ENCODE measurements around the gene AMPD3.
"Not testable (repeated sequence)": the region's sequence is repeated elsewhere in the genome, so short reads cannot be mapped to it uniquely, and the experiment has no call there.

The AMPD3 gene

GRCh38 chr11:10454878-10455631 is at the start of gene AMPD3:
Gene AMPD3 (plus strand): TSS chr11:10455264. CDS start chr11:10461520, 6,256 bp downstream.
- peak; percentile 39 for DNase-seq

- peak; percentile 80 for DNase-seq
Observed at GRCh38 chr11:10405865-10406592, 49.0 kb upstream of the AMPD3 start.

- DNase-seq = no peak
Observed at GRCh38 chr11:10407055-10407454, 48.0 kb upstream of the AMPD3 start.

- DNase-seq = no peak
Observed at GRCh38 chr11:10407749-10408685, 47.0 kb upstream of the AMPD3 start.

GRCh38 chr11:10409207-10409661 is 45.8 kb upstream of the AMPD3 start:
- DNase-seq = no peak

- no peak for DNase-seq
Observed at GRCh38 chr11:10410106-10410843, 44.8 kb upstream of the AMPD3 start.

GRCh38 chr11:10410844-10411200 is 44.2 kb upstream of the AMPD3 start:
- DNase-seq = no peak

- no peak for DNase-seq
Observed at GRCh38 chr11:10412266-10412665, 42.8 kb upstream of the AMPD3 start.

GRCh38 chr11:10413268-10413667 is 41.8 kb upstream of the AMPD3 start:
- DNase-seq = no peak

- no peak for DNase-seq
Observed at GRCh38 chr11:10414181-10414580, 40.9 kb upstream of the AMPD3 start.

GRCh38 chr11:10414659-10415058 is 40.4 kb upstream of the AMPD3 start:
- no peak for DNase-seq

GRCh38 chr11:10415817-10416392 is 39.2 kb upstream of the AMPD3 start:
- no peak for DNase-seq

- DNase-seq = no peak
Observed at GRCh38 chr11:10418259-10418949, 36.7 kb upstream of the AMPD3 start.

- DNase-seq = no peak
Observed at GRCh38 chr11:10418950-10419310, 36.1 kb upstream of the AMPD3 start.

GRCh38 chr11:10426475-10426874 is 28.6 kb upstream of the AMPD3 start:
- no peak for DNase-seq

GRCh38 chr11:10428453-10428852 is 26.6 kb upstream of the AMPD3 start:
- DNase-seq = no peak

- no peak for DNase-seq
Observed at GRCh38 chr11:10429526-10429925, 25.5 kb upstream of the AMPD3 start.

GRCh38 chr11:10432493-10432892 is 22.6 kb upstream of the AMPD3 start:
- no peak for DNase-seq

GRCh38 chr11:10432971-10433370 is 22.1 kb upstream of the AMPD3 start:
- DNase-seq = no peak

- DNase-seq = no peak
Observed at GRCh38 chr11:10436224-10436623, 18.8 kb upstream of the AMPD3 start.

GRCh38 chr11:10436683-10437082 is 18.4 kb upstream of the AMPD3 start:
- not testable (repeated sequence) for DNase-seq

GRCh38 chr11:10438458-10438857 is 16.6 kb upstream of the AMPD3 start:
- DNase-seq = no peak

All from DMS79 treated with DMSO at 0.1 percent for 48 hours (cell line).